Suprapubic skin (tissue), 4 donors: ENCODE measurements around the gene COBLL1. TPM values are rescaled to one million over a fixed set of nuclear protein-coding genes. Genes with fewer than 3 reads are reported as not detected.

ENCODE experiments used
- DNase-seq, 2 donors: peaks; one replicate each; pipeline ENCODE4 v3.0.0-alpha.2; 2019; ENCODE audit warnings: low spot score in 2 of 2
- H3K27ac ChIP-seq: fragments of 200-600 bp; sonication (generic); one replicate; pipeline ENCODE4 v1.5.1; 2019
- H3K27me3 ChIP-seq: fragments of 200-600 bp; sonication (generic); one replicate; pipeline ENCODE4 v1.5.1; 2019
- H3K36me3 ChIP-seq: fragments of 200-600 bp; sonication (generic); one replicate; pipeline ENCODE4 v1.5.1; 2019
- H3K4me1 ChIP-seq: fragments of 200-600 bp; sonication (generic); one replicate; pipeline ENCODE4 v1.5.1; 2019
- H3K4me3 ChIP-seq: fragments of 200-600 bp; sonication (generic); one replicate; pipeline ENCODE4 v1.5.1; 2019; ENCODE audit warnings: mild to moderate bottlenecking
- H3K9me3 ChIP-seq: fragments of 200-600 bp; sonication (generic); one replicate; pipeline ENCODE4 v1.5.1; 2019
- CTCF ChIP-seq, 2 donors: fragments of 200-600 bp in 1 of 2; fragments of 450-650 bp in 1 of 2; sonication (generic) in 1 of 2; IDR thresholded peaks; one replicate each; pipeline ENCODE4 v1.5.1; 2016 to 2019; ENCODE audit warnings: antibody characterized with exemption in 2 of 2, mild to moderate bottlenecking in 1 of 2, moderate library complexity in 1 of 2
- EP300 ChIP-seq: sonication (generic); formaldehyde crosslinking; IDR thresholded peaks from one replicate; pipeline ENCODE4 v1.6.1; 2017; ENCODE audit warnings: antibody characterized with exemption
- POLR2A ChIP-seq, 2 donors: fragments of 450-650 bp; IDR thresholded peaks; one replicate each; pipeline ENCODE4 v1.6.1; 2017; ENCODE audit warnings: antibody characterized with exemption in 2 of 2, mild to moderate bottlenecking in 2 of 2, moderate library complexity in 2 of 2
- POLR2AphosphoS5 ChIP-seq, 3 donors: sonication (generic); formaldehyde crosslinking; IDR thresholded peaks; one replicate each; pipeline ENCODE4 v1.6.1; 2017; ENCODE audit warnings: antibody characterized with exemption in 3 of 3
- WGBS: methylation state at CpG from one replicate; pipeline ENCODE4 v1.1.5; 2018; 5-methylcytosine and 5-hydroxymethylcytosine counted together
- total RNA-seq, 4 donors: library from RNA; depleted of rRNA; stranded (reverse); fragments of >200 nt; gene quantifications; one replicate each; pipeline ENCODE4 v1.1.0, GENCODE V29; 2016

The COBLL1 gene
- total RNA-seq, result 100 to 1,000 TPM in 1 of 4 donors, 10 to 100 TPM in 3; 36.2 to 170 (median 61.0) TPM

- H3K27ac ChIP-seq, result peak within 1 kb of the TSS; percentile 97
- TF ChIP-seq CTCF (IDR thresholded peaks at IDR 0.05), result peak; percentile 68 to 84
- TF ChIP-seq POLR2A (IDR thresholded peaks at IDR 0.05), result no peak
- peak within 1 kb of the TSS; percentile 96 for H3K4me3 ChIP-seq
- peak; percentile 88 to 89 for DNase-seq
- H3K27me3 ChIP-seq, result no peaks in the 10 kb centered on the region
- no peaks in the 10 kb centered on the region for H3K9me3 ChIP-seq
- H3K4me1 ChIP-seq, result peaks cover 56% of the 10 kb centered on the region
- WGBS, result under 1% methylated on average over 44 of the region's 57 CpGs
- H3K36me3 ChIP-seq, result no peaks in the 10 kb centered on the region
Measured at GRCh38 chr2:164841719-164842623, at the start of gene COBLL1. Gene COBLL1, minus strand, starts transcription at chr2:164841823. Its CDS starts 627 bp downstream, at chr2:164841196.

GRCh38 chr2:164890544-164890943 is 48.9 kb upstream of the COBLL1 start:
- Histone ChIP-seq H3K27me3 (no peaks in the 10 kb centered on the region), H3K4me1 (no peaks in the 10 kb centered on the region), H3K4me3 (no peak overlapping the region), H3K36me3 (no peaks in the 10 kb centered on the region), H3K27ac (no peak overlapping the region), H3K9me3 (no peaks in the 10 kb centered on the region)
- no peak for DNase-seq
- 37% methylated on average over 4 of the region's 4 CpGs for WGBS
- TF ChIP-seq POLR2A (IDR thresholded peaks at IDR 0.05), result no peak
- no peak for TF ChIP-seq CTCF (IDR thresholded peaks at IDR 0.05)
- no peak for TF ChIP-seq POLR2AphosphoS5 (IDR thresholded peaks at IDR 0.05)
- no peak for TF ChIP-seq EP300

GRCh38 chr2:164888592-164888991 is 47.0 kb upstream of the COBLL1 start:
- Histone ChIP-seq H3K4me1 (no peaks in the 10 kb centered on the region), H3K4me3 (no peak overlapping the region), H3K27me3 (no peaks in the 10 kb centered on the region), H3K36me3 (no peaks in the 10 kb centered on the region), H3K27ac (no peak overlapping the region), H3K9me3 (no peaks in the 10 kb centered on the region)
- no peak for TF ChIP-seq EP300
- no peak for TF ChIP-seq POLR2A (IDR thresholded peaks at IDR 0.05)
- no peak for TF ChIP-seq POLR2AphosphoS5 (IDR thresholded peaks at IDR 0.05)
- TF ChIP-seq CTCF (IDR thresholded peaks at IDR 0.05), result no peak
- DNase-seq, result no peak
- WGBS, result 71% methylated on average over 3 of the region's 3 CpGs

GRCh38 chr2:164887434-164888144 is 46.0 kb upstream of the COBLL1 start:
- whole genome bisulfite sequencing, result 73% methylated on average over 4 of the region's 4 CpGs
- TF ChIP-seq POLR2AphosphoS5 (IDR thresholded peaks at IDR 0.05) (no peak), CTCF (IDR thresholded peaks at IDR 0.05) (no peak), EP300 (no peak), POLR2A (IDR thresholded peaks at IDR 0.05) (no peak)

GRCh38 chr2:164882276-164882675 is 40.7 kb upstream of the COBLL1 start:
- H3K27ac ChIP-seq, result no peak overlapping the region
- H3K9me3 ChIP-seq, result no peaks in the 10 kb centered on the region
- H3K4me1 ChIP-seq, result no peaks in the 10 kb centered on the region
- H3K27me3 ChIP-seq, result no peaks in the 10 kb centered on the region
- TF ChIP-seq CTCF (IDR thresholded peaks at IDR 0.05), result no peak
- TF ChIP-seq EP300, result no peak
- no peak for TF ChIP-seq POLR2A (IDR thresholded peaks at IDR 0.05)
- TF ChIP-seq POLR2AphosphoS5 (IDR thresholded peaks at IDR 0.05), result no peak
- H3K36me3 ChIP-seq, result no peaks in the 10 kb centered on the region
- H3K4me3 ChIP-seq, result no peak overlapping the region
- 54% methylated on average over 9 of the region's 9 CpGs for WGBS
- no peak for DNase-seq

More at GRCh38 chr2:164887434-164888144, 46.0 kb upstream of the COBLL1 start:
- DNase-seq, result no peak
- Histone ChIP-seq H3K4me3 (no peak overlapping the region), H3K27ac (no peak overlapping the region), H3K4me1 (no peaks in the 10 kb centered on the region), H3K27me3 (no peaks in the 10 kb centered on the region), H3K9me3 (no peaks in the 10 kb centered on the region), H3K36me3 (no peaks in the 10 kb centered on the region)
